ENCODE data around the gene METTL1. TPM values are rescaled to one million over a fixed set of nuclear protein-coding genes. Genes with fewer than 3 reads are reported as not detected.
A peak's percentile ranks its signal among the peaks of the same experiment; 100 is the strongest.

The METTL1 gene
- total and polyA plus RNA-seq, 4 donors = 2.8 to 11.2 (median 7.1) TPM

DNA sequence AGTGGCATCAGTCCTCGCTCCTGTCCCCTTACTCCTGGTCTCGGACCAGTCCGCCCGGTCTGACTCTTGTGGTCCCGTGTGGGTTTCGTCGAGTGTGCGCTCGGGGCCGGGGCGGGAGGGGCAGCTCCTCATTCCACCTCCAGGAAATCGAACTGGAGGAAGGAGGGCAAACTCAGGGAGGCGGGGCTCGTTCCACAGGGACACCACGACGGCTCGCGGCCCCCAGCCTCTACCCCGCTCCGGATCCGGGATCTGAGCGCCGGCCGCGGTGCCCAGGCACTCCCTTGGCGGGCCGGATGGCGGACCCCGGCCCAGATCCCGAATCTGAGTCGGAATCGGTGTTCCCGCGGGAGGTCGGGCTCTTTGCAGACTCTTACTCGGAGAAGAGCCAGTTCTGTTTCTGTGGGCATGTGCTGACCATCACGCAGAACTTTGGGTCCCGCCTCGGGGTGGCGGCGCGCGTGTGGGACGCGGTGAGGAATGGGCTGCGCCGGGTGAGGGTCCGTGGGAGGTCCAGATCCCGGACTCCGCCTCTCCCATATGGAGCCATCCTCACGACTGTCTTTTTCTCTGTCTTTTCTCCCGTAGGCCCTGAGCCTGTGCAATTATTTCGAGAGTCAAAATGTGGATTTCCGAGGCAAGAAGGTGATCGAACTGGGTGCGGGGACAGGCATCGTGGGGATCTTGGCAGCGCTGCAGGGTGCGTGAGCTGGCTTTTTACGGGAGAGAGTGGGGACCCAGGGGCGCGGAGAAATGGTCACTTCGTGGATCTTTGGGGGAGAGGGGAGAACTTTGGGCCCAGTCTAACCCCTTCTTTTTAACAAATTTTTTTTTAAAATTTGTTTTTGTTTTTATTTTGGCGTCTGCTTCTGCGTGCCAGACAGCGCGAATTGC lies 771 bp upstream of the METTL1 start, which contains the start of gene EEF1AKMT3 (continued):
- TF ChIP-seq, protein P1, sequence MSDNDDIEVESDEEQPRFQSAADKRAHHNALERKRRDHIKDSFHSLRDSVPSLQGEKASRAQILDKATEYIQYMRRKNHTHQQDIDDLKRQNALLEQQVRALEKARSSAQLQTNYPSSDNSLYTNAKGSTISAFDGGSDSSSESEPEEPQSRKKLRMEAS (IDR thresholded peaks at IDR 0.05) = no peak
- no peak for TF ChIP-seq GABPA (IDR thresholded peaks at IDR 0.05 in 1 of 2, conservative IDR thresholded peaks at IDR 0.05 in 1 of 2)
- TF ChIP-seq FOXA1 (IDR thresholded peaks at IDR 0.05) = no peak
- TF ChIP-seq RXRA (IDR thresholded peaks at IDR 0.05) = no peak
- TF ChIP-seq TAF1 (conservative IDR thresholded peaks at IDR 0.05) = no peak
- TF ChIP-seq RAD21 (IDR thresholded peaks at IDR 0.05) = no peak
- TF ChIP-seq HNF4G (IDR thresholded peaks at IDR 0.05) = no peak
- TF ChIP-seq FOXA2 (IDR thresholded peaks at IDR 0.05) = no peak
- no peak for TF ChIP-seq YY1 (IDR thresholded peaks at IDR 0.05)
- TF ChIP-seq, protein P2, sequence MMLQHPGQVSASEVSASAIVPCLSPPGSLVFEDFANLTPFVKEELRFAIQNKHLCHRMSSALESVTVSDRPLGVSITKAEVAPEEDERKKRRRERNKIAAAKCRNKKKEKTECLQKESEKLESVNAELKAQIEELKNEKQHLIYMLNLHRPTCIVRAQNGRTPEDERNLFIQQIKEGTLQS (IDR thresholded peaks at IDR 0.05) = no peak
- TF ChIP-seq EGR1 (IDR thresholded peaks at IDR 0.05; ENCODE audit: low read depth in 2 of 2) = no peak
- no peak for TF ChIP-seq NR2F2 (IDR thresholded peaks at IDR 0.05)

DNA sequence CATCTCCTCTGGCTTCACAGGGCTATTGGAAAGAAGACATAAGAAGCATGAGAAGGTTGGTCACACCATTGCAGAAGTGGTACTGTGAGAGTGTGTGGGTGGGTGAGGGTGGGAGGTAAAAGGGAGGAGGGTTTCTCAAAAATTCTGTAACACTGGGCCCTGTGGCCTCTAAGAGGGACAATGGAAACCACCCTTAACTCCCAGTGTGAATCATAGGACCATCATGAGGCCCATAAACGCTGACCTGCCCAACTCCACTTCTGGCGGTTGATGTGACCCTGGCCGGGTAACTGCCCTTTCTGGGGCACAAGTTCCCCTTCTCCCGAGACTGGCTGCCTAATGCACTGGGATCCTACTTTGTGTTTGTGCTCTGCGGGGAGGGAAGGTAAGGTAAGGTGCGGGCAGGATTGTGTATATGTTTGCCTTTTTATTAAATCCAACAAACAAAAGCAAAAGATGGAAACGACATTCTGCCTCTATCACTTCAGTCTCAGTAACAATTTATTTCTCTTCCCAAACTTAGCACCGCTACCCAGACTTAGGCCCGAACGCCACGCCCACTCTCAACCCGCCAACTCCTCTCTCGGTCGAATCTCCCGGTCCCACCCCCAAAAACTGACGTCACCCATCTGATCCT lies 551 bp downstream of the METTL1 start:
- DNase-seq (ENCODE audit: low spot score) = peak; percentile 86
- H3K9ac ChIP-seq (ENCODE audit: low read depth in 1 of 2, low read length in 2 of 2) = peak overlapping the region; percentile 30 to 85
- peaks cover 10 to 19% (median 14%) of the 10 kb centered on the region in 4 donors for H3K36me3 ChIP-seq (ENCODE audit: control insufficient read depth in 4 of 4, insufficient read depth in 3 of 4, low read depth in 1 of 4, low read length in 3 of 4)
- peaks cover 9 to 20% (median 15%) of the 10 kb centered on the region in 4 donors for H3K4me1 ChIP-seq (ENCODE audit: control insufficient read depth in 4 of 4, insufficient read depth in 4 of 4, low read length in 3 of 4)
- H3K27ac ChIP-seq (ENCODE audit: low read depth in 1 of 2, low read length in 2 of 2) = peak overlapping the region; percentile 77 to 99
- TF ChIP-seq RAD21 (IDR thresholded peaks at IDR 0.05) (no peak), NR2F2 (IDR thresholded peaks at IDR 0.05) (no peak), GABPA (IDR thresholded peaks at IDR 0.05 in 1 of 2, conservative IDR thresholded peaks at IDR 0.05 in 1 of 2) (no peak), SP1 (IDR thresholded peaks at IDR 0.05) (no peak), FOXA1 (IDR thresholded peaks at IDR 0.05) (no peak), YY1 (IDR thresholded peaks at IDR 0.05) (no peak)
- TF ChIP-seq, protein P1 (IDR thresholded peaks at IDR 0.05) = no peak
- TF ChIP-seq, protein P2 (IDR thresholded peaks at IDR 0.05) = no peak
- TF ChIP-seq, protein P3, sequence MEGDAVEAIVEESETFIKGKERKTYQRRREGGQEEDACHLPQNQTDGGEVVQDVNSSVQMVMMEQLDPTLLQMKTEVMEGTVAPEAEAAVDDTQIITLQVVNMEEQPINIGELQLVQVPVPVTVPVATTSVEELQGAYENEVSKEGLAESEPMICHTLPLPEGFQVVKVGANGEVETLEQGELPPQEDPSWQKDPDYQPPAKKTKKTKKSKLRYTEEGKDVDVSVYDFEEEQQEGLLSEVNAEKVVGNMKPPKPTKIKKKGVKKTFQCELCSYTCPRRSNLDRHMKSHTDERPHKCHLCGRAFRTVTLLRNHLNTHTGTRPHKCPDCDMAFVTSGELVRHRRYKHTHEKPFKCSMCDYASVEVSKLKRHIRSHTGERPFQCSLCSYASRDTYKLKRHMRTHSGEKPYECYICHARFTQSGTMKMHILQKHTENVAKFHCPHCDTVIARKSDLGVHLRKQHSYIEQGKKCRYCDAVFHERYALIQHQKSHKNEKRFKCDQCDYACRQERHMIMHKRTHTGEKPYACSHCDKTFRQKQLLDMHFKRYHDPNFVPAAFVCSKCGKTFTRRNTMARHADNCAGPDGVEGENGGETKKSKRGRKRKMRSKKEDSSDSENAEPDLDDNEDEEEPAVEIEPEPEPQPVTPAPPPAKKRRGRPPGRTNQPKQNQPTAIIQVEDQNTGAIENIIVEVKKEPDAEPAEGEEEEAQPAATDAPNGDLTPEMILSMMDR (IDR thresholded peaks at IDR 0.05; ENCODE audit: low read depth, low read length, missing input control) = no peak
- TF ChIP-seq, protein P4, sequence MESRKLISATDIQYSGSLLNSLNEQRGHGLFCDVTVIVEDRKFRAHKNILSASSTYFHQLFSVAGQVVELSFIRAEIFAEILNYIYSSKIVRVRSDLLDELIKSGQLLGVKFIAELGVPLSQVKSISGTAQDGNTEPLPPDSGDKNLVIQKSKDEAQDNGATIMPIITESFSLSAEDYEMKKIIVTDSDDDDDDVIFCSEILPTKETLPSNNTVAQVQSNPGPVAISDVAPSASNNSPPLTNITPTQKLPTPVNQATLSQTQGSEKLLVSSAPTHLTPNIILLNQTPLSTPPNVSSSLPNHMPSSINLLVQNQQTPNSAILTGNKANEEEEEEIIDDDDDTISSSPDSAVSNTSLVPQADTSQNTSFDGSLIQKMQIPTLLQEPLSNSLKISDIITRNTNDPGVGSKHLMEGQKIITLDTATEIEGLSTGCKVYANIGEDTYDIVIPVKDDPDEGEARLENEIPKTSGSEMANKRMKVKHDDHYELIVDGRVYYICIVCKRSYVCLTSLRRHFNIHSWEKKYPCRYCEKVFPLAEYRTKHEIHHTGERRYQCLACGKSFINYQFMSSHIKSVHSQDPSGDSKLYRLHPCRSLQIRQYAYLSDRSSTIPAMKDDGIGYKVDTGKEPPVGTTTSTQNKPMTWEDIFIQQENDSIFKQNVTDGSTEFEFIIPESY (IDR thresholded peaks at IDR 0.05) = no peak
- H3K27me3 ChIP-seq (ENCODE audit: control insufficient read depth in 4 of 4, insufficient read depth in 4 of 4, low read length in 3 of 4) = peaks cover 0 to 3% (median 0%) of the 10 kb centered on the region in 4 donors
- 5% methylated on average over 16 of the region's 16 CpGs for WGBS
- no peaks in the 10 kb centered on the region for H3K9me3 ChIP-seq (ENCODE audit: control insufficient read depth in 4 of 4, low read length in 3 of 4)
- peak overlapping the region; percentile 58 to 99 (median 63) for H3K4me3 ChIP-seq (ENCODE audit: low read depth in 1 of 3, low read length in 3 of 3)
